H9 (cell line): ENCODE results near the gene EML4. TPM values are rescaled to one million over a fixed set of nuclear protein-coding genes. Genes with fewer than 3 reads are reported as not detected.

Source experiments
- DNase-seq: peaks from one replicate; pipeline ENCODE4 v3.0.0-alpha.2; 2017
- H2AFZ ChIP-seq: one replicate; pipeline ENCODE4 v1.6.1; 2013; ENCODE audit warnings: mild to moderate bottlenecking, low read length, control low read depth, moderate library complexity
- H2AK5ac ChIP-seq: 2 replicates; pipeline ENCODE4 v1.6.1; 2013; ENCODE audit warnings: low read length, control low read depth, mixed read lengths; ENCODE audit not compliant: insufficient read length
- H2BK120ac ChIP-seq: one replicate; pipeline ENCODE4 v1.6.1; 2013; ENCODE audit warnings: low read depth, mild to moderate bottlenecking, low read length, control low read depth, inconsistent platforms; ENCODE audit not compliant: poor library complexity, severe bottlenecking
- H2BK12ac ChIP-seq: 2 replicates; pipeline ENCODE4 v1.6.1; 2013; ENCODE audit warnings: low read length, control low read depth, mixed read lengths, low read depth; ENCODE audit not compliant: insufficient read length
- H2BK15ac ChIP-seq: 2 replicates; pipeline ENCODE4 v1.6.1; 2013; ENCODE audit warnings: low read depth, low read length, control low read depth
- H2BK20ac ChIP-seq: one replicate; pipeline ENCODE4 v1.6.1; 2013; ENCODE audit warnings: low read depth, mild to moderate bottlenecking, low read length, control low read depth, inconsistent platforms; ENCODE audit not compliant: poor library complexity, severe bottlenecking
- H2BK5ac ChIP-seq: 2 replicates; pipeline ENCODE4 v1.6.1; 2013; ENCODE audit warnings: low read length, control low read depth, mixed read lengths; ENCODE audit not compliant: insufficient read length
- H3K14ac ChIP-seq: 2 replicates; pipeline ENCODE4 v1.6.1; 2013; ENCODE audit warnings: low read length, control low read depth; ENCODE audit not compliant: insufficient read depth
- H3K18ac ChIP-seq: 2 replicates; pipeline ENCODE4 v1.6.1; 2013; ENCODE audit warnings: low read depth, mild to moderate bottlenecking, mixed read lengths, low read length, control low read depth; ENCODE audit not compliant: insufficient read length
- H3K23ac ChIP-seq: 2 replicates; pipeline ENCODE4 v1.6.1; 2013; ENCODE audit warnings: low read length, control low read depth, mixed read lengths, low read depth; ENCODE audit not compliant: insufficient read length
- H3K23me2 ChIP-seq: 2 replicates; pipeline ENCODE4 v1.6.1; 2013; ENCODE audit warnings: low read depth, mild to moderate bottlenecking, mixed read lengths, low read length, control low read depth; ENCODE audit not compliant: insufficient read length, poor library complexity, severe bottlenecking
- H3K27ac ChIP-seq: 2 replicates; pipeline ENCODE4 v1.5.1; 2013; ENCODE audit warnings: low read length, control low read depth, mixed read lengths, low read depth; ENCODE audit not compliant: insufficient read length
- H3K27me3 ChIP-seq: 2 replicates; pipeline ENCODE4 v1.6.1; 2013; ENCODE audit warnings: low read length, control low read depth, inconsistent platforms; ENCODE audit not compliant: insufficient read depth
- H3K4ac ChIP-seq: 2 replicates; pipeline ENCODE4 v1.6.1; 2013; ENCODE audit warnings: low read depth, mild to moderate bottlenecking, control low read depth, inconsistent platforms, low read length, moderate library complexity
- H3K4me1 ChIP-seq: 2 replicates; pipeline ENCODE4 v1.6.1; 2013; ENCODE audit warnings: low read length, control low read depth, inconsistent platforms; ENCODE audit not compliant: insufficient read depth
- H3K4me2 ChIP-seq: 2 replicates; pipeline ENCODE4 v1.6.1; 2013; ENCODE audit warnings: low read length, control low read depth, mixed read lengths; ENCODE audit not compliant: insufficient read length, insufficient read depth
- H3K56ac ChIP-seq: 2 replicates; pipeline ENCODE4 v1.6.1; 2013; ENCODE audit warnings: low read depth, mild to moderate bottlenecking, mixed read lengths, low read length, control low read depth; ENCODE audit not compliant: insufficient read length
- H3K79me1 ChIP-seq: 2 replicates; pipeline ENCODE4 v1.6.1; 2013; ENCODE audit warnings: low read depth, mild to moderate bottlenecking, moderate library complexity, low read length, control low read depth, inconsistent platforms; ENCODE audit not compliant: insufficient read depth, poor library complexity, severe bottlenecking
- H3K79me2 ChIP-seq: 2 replicates; pipeline ENCODE4 v1.6.1; 2013; ENCODE audit warnings: low read length, control low read depth, inconsistent platforms; ENCODE audit not compliant: insufficient read depth
- H3K9ac ChIP-seq: 2 replicates; pipeline ENCODE4 v1.6.1; 2013; ENCODE audit warnings: low read length, control low read depth, mixed read lengths; ENCODE audit not compliant: insufficient read length; ENCODE audit errors: extremely low read depth
- H3K9me3 ChIP-seq: one replicate; pipeline ENCODE4 v1.6.1; 2013; ENCODE audit warnings: low read depth, low read length, inconsistent platforms; ENCODE audit not compliant: control insufficient read depth
- H3T11ph ChIP-seq: one replicate; pipeline ENCODE4 v1.6.1; 2013; ENCODE audit warnings: mild to moderate bottlenecking, low read length, control low read depth, inconsistent platforms
- H4K20me1 ChIP-seq: one replicate; pipeline ENCODE4 v1.6.1; 2013; ENCODE audit not compliant: control insufficient read depth, insufficient read length, insufficient read depth
- H4K5ac ChIP-seq: 2 replicates; pipeline ENCODE4 v1.6.1; 2013; ENCODE audit warnings: low read depth, mild to moderate bottlenecking, mixed read lengths, low read length, control low read depth; ENCODE audit not compliant: insufficient read length
- H4K8ac ChIP-seq: replicated peaks from 2 replicates; pipeline ENCODE4 v1.6.1; 2013; ENCODE audit warnings: low read length, control low read depth, mixed read lengths, low read depth; ENCODE audit not compliant: insufficient read length
- H4K91ac ChIP-seq: 2 replicates; pipeline ENCODE4 v1.6.1; 2013; ENCODE audit warnings: low read depth, mild to moderate bottlenecking, moderate library complexity, mixed read lengths, low read length, control low read depth; ENCODE audit not compliant: insufficient read length
- H3K27ac Mint-ChIP-seq, 3 experiments: 2 replicates in 2 of 3; 3 replicates in 1 of 3; pipeline ENCODE4 v1.8.0; 2020 to 2021; ENCODE audit warnings: mixed read lengths in 3 of 3, mild to moderate bottlenecking in 1 of 3, moderate library complexity in 1 of 3
- H3K27me3 Mint-ChIP-seq: 2 replicates; pipeline ENCODE4 v1.8.0; 2021; ENCODE audit warnings: low read depth, mild to moderate bottlenecking, moderate library complexity, mixed read lengths
- H3K36me3 Mint-ChIP-seq, 3 experiments: 2 replicates in 2 of 3; 3 replicates in 1 of 3; pipeline ENCODE4 v1.8.0; 2020 to 2021; ENCODE audit warnings: low read depth in 3 of 3, mixed read lengths in 3 of 3; ENCODE audit not compliant: insufficient read depth in 1 of 3
- H3K4me1 Mint-ChIP-seq, 2 experiments: 2 replicates each; pipeline ENCODE4 v1.8.0; 2020; ENCODE audit warnings: mixed read lengths in 2 of 2
- H3K4me3 Mint-ChIP-seq, 2 experiments: 2 replicates in 1 of 2; 3 replicates in 1 of 2; pipeline ENCODE4 v1.8.0; 2020 to 2021; ENCODE audit warnings: mild to moderate bottlenecking in 2 of 2, mixed read lengths in 2 of 2, moderate library complexity in 1 of 2
- H3K9me3 Mint-ChIP-seq, 2 experiments: 2 replicates in 1 of 2; 3 replicates in 1 of 2; pipeline ENCODE4 v1.8.0; 2020; ENCODE audit warnings: mild to moderate bottlenecking in 2 of 2, mixed read lengths in 2 of 2, moderate library complexity in 1 of 2
- WGBS: extraction: QIAGEN DNeasy Blood & Tissue Kit; methylation state at CpG from one replicate; pipeline ENCODE4 v1.1.7; 2013; ENCODE audit warnings: missing lambda C conversion rate, low lambda C conversion rate, mixed read lengths; ENCODE audit not compliant: insufficient read length; ENCODE audit errors: extremely low coverage; 5-methylcytosine and 5-hydroxymethylcytosine counted together
- total RNA-seq: library from RNA; stranded (reverse); gene quantifications from 2 replicates; pipeline ENCODE4 v1.2.1, GENCODE V29; 2021
- TF ChIP-seq, protein P1 (sequence below): fragments of 200-600 bp; sonication (generic); conservative IDR thresholded peaks from 3 replicates; pipeline ENCODE4 v1.8.0; 2021; ENCODE audit warnings: antibody characterized with exemption, mild to moderate bottlenecking

EML4 gene
- total RNA-seq, 1 experiment from 2014 or later: 68.6 TPM

DNA sequence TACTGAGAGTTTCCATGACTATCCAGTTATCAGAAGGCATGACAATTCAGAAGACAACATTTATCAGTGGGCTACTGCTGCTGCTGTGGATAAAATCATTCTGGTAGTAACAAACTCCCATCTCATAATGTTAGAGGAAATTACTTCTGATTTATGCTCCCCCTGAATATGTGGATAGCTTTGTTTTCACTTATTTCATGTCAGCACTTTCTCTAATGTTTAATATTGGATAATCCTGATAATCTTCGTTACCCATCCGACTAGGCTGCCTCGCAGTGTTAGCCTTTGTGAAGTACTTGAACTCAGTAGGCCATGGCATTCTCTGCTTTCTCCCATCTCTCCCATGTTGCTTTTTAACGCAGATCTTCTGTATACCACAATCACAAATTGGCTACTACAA lies 163.4 kb downstream of the EML4 start:
- H2BK20ac ChIP-seq: no peak overlapping the region
- H2BK120ac ChIP-seq: no peak overlapping the region
- Mint-ChIP-seq H3K9me3 (no peaks in the 10 kb centered on the region), H3K27me3 (no peaks in the 10 kb centered on the region), H3K27ac (no peak overlapping the region), H3K4me1 (no peaks in the 10 kb centered on the region; a peak in 1 of 4 replicates), H3K36me3 (peaks cover 20 to 46% (median 37%) of the 10 kb centered on the region in 3 experiments; a peak in 6 of 7 replicates), H3K4me3 (no peak overlapping the region)
- no peak overlapping the region for H2AFZ ChIP-seq
- TF ChIP-seq, protein P1, sequence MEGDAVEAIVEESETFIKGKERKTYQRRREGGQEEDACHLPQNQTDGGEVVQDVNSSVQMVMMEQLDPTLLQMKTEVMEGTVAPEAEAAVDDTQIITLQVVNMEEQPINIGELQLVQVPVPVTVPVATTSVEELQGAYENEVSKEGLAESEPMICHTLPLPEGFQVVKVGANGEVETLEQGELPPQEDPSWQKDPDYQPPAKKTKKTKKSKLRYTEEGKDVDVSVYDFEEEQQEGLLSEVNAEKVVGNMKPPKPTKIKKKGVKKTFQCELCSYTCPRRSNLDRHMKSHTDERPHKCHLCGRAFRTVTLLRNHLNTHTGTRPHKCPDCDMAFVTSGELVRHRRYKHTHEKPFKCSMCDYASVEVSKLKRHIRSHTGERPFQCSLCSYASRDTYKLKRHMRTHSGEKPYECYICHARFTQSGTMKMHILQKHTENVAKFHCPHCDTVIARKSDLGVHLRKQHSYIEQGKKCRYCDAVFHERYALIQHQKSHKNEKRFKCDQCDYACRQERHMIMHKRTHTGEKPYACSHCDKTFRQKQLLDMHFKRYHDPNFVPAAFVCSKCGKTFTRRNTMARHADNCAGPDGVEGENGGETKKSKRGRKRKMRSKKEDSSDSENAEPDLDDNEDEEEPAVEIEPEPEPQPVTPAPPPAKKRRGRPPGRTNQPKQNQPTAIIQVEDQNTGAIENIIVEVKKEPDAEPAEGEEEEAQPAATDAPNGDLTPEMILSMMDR: no peak
- no peak overlapping the region for H2AK5ac ChIP-seq
- H3K4me2 ChIP-seq: no peak overlapping the region
- H3K27ac ChIP-seq: no peak overlapping the region
- no peak overlapping the region for H2BK15ac ChIP-seq
- no peak overlapping the region for H4K91ac ChIP-seq
- H3T11ph ChIP-seq: no peak overlapping the region
- no peak overlapping the region for H3K4ac ChIP-seq
- no peak overlapping the region for H3K18ac ChIP-seq
- no peak overlapping the region for H4K8ac ChIP-seq
- H3K23me2 ChIP-seq: no peaks in the 10 kb centered on the region
- no peak overlapping the region for H3K56ac ChIP-seq
- no peak overlapping the region for H3K14ac ChIP-seq
- no peaks in the 10 kb centered on the region for H3K4me1 ChIP-seq
- H4K5ac ChIP-seq: no peak overlapping the region
- no peaks in the 10 kb centered on the region for H3K9me3 ChIP-seq
- no peak overlapping the region for H2BK12ac ChIP-seq
- H2BK5ac ChIP-seq: no peak overlapping the region
- H3K79me1 ChIP-seq: no peaks in the 10 kb centered on the region
- WGBS: no CpG with 5 or more reads among the region's 4 CpGs
- no peaks in the 10 kb centered on the region for H3K27me3 ChIP-seq
- no peaks in the 10 kb centered on the region for H4K20me1 ChIP-seq
- H3K79me2 ChIP-seq: no peaks in the 10 kb centered on the region
- H3K23ac ChIP-seq: no peak overlapping the region
- no peak for DNase-seq
- H3K9ac ChIP-seq: no peak overlapping the region
